Peyer's patch (tissue), 4 donors: ENCODE results near the gene PLXNC1. TPM values are rescaled to one million over a fixed set of nuclear protein-coding genes. Genes with fewer than 3 reads are reported as not detected.

Source experiments
- DNase-seq, 3 donors: peaks; one replicate each; pipeline ENCODE4 v3.0.0-alpha.2; 2017 to 2019
- H3K27ac ChIP-seq, 4 donors: fragments of 200-600 bp; sonication (generic); one replicate each; pipeline ENCODE4 v1.5.1; 2016 to 2019
- H3K27me3 ChIP-seq, 2 donors: fragments of 200-600 bp; sonication (generic); one replicate each; pipeline ENCODE4 v1.5.1; 2019
- H3K36me3 ChIP-seq, 3 donors: fragments of 200-600 bp; sonication (generic); one replicate each; pipeline ENCODE4 v1.5.1; 2016 to 2019
- H3K4me1 ChIP-seq, 4 donors: fragments of 200-600 bp; sonication (generic); one replicate each; pipeline ENCODE4 v1.5.1; 2016 to 2019
- H3K4me3 ChIP-seq, 4 donors: fragments of 200-600 bp; sonication (generic); 1 replicate in 3 of 4; 2 replicates in 1 of 4; pipeline ENCODE4 v1.5.1; 2016 to 2019; ENCODE audit warnings: mild to moderate bottlenecking in 1 of 4
- H3K9me3 ChIP-seq, 4 donors: fragments of 200-600 bp; sonication (generic); one replicate each; pipeline ENCODE4 v1.5.1; 2016 to 2019; ENCODE audit warnings: mild to moderate bottlenecking in 1 of 4
- POLR2A ChIP-seq, 2 donors: fragments of 450-650 bp; IDR thresholded peaks; one replicate each; pipeline ENCODE4 v1.5.1; 2017; ENCODE audit warnings: antibody characterized with exemption in 2 of 2, mild to moderate bottlenecking in 2 of 2, moderate library complexity in 2 of 2
- total RNA-seq, 4 donors: library from RNA; depleted of rRNA; stranded (reverse); fragments of >200 nt; gene quantifications; one replicate each; pipeline ENCODE4 v1.1.0, GENCODE V29; 2016
- TF ChIP-seq, protein P1 (sequence below), 6 experiments: fragments of 450-650 bp in 4 of 6; fragments of 200-600 bp in 2 of 6; sonication (generic) in 1 of 6; IDR thresholded peaks; one replicate each; pipeline ENCODE4 v1.5.1; 2017 to 2019; ENCODE audit warnings: antibody characterized with exemption in 6 of 6, mild to moderate bottlenecking in 3 of 6, moderate library complexity in 1 of 6

Gene PLXNC1
- total RNA-seq, 4 donors from 2014 or later, result 0.88 to 21.5 (median 5.1) TPM

DNA sequence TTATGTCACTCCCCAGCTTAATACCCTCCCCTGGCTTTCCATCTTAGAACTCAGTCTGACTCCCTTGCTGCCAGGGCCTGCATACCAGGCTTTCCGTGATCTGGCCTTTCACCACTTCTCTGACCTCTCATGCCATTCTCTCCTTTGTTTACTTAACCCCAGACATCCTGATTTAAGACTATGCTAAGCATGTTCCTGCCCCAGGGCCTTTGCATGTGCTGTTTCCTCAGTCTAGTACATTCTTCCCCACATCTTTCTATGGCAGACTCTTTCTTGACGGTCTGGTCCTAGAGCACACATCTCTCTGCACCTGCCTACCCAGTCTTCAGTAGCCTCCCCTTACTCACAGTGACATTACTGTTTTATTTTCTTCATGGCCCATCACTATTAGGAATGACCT lies 42.2 kb downstream of the PLXNC1 start:
- Histone ChIP-seq H3K27ac (no peak overlapping the region), H3K36me3 (no peaks in the 10 kb centered on the region), H3K27me3 (no peaks in the 10 kb centered on the region), H3K4me1 (no peaks in the 10 kb centered on the region), H3K4me3 (no peak overlapping the region), H3K9me3 (no peaks in the 10 kb centered on the region)
- TF ChIP-seq, protein P1, sequence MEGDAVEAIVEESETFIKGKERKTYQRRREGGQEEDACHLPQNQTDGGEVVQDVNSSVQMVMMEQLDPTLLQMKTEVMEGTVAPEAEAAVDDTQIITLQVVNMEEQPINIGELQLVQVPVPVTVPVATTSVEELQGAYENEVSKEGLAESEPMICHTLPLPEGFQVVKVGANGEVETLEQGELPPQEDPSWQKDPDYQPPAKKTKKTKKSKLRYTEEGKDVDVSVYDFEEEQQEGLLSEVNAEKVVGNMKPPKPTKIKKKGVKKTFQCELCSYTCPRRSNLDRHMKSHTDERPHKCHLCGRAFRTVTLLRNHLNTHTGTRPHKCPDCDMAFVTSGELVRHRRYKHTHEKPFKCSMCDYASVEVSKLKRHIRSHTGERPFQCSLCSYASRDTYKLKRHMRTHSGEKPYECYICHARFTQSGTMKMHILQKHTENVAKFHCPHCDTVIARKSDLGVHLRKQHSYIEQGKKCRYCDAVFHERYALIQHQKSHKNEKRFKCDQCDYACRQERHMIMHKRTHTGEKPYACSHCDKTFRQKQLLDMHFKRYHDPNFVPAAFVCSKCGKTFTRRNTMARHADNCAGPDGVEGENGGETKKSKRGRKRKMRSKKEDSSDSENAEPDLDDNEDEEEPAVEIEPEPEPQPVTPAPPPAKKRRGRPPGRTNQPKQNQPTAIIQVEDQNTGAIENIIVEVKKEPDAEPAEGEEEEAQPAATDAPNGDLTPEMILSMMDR (IDR thresholded peaks at IDR 0.05), result no peak
- no peak for TF ChIP-seq POLR2A (IDR thresholded peaks at IDR 0.05)
- no peak for DNase-seq

DNA sequence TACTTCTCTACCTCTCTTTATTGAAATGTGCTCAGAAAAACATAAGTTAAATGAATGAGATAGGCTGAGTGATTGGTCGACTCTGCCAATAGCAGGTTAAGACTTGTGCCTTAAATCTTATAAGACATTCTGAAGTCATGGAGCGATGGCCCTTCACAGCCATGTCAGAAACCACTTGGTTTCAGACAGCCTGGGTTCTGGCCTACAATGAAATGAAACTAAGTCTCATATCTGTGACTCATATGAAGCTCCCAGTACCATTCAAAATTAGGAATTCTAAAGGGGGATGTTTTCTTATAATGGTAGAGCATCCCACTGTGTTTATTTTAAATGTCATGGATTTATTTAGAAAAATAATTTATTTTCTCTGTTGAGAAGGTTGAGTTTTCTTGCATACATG lies 42.6 kb downstream of the PLXNC1 start:
- no peaks in the 10 kb centered on the region for H3K27me3 ChIP-seq
- no peak for DNase-seq
- no peaks in the 10 kb centered on the region for H3K36me3 ChIP-seq
- H3K4me3 ChIP-seq, result no peak overlapping the region
- no peak overlapping the region for H3K27ac ChIP-seq
- H3K4me1 ChIP-seq, result no peaks in the 10 kb centered on the region
- no peak for TF ChIP-seq POLR2A (IDR thresholded peaks at IDR 0.05)
- TF ChIP-seq, protein P1 (IDR thresholded peaks at IDR 0.05), result no peak
- no peaks in the 10 kb centered on the region for H3K9me3 ChIP-seq

DNA sequence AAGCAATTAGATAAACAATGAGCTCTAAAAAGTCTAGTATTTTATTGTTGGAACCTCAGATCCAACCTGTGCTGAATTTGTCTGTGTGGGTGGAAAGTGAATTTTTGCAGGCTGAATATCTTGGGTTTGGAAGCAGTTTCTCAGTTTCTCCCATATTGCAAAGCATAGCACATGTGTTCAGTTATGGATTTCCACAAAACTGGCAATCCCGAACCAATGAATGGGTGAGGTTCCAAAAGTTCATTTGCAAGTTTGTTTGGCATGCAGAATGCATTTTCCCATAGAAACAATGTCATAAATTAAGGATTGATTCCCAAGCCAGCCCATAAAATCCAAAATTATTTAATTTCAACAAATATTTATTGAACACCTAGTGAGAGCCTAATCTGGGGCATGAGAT lies 43.4 kb downstream of the PLXNC1 start:
- Histone ChIP-seq H3K27ac (no peak overlapping the region), H3K4me3 (no peak overlapping the region), H3K36me3 (no peaks in the 10 kb centered on the region), H3K9me3 (no peaks in the 10 kb centered on the region), H3K27me3 (no peaks in the 10 kb centered on the region), H3K4me1 (no peaks in the 10 kb centered on the region)
- DNase-seq, result no peak
- TF ChIP-seq, protein P1 (IDR thresholded peaks at IDR 0.05), result no peak
- no peak for TF ChIP-seq POLR2A (IDR thresholded peaks at IDR 0.05)

DNA sequence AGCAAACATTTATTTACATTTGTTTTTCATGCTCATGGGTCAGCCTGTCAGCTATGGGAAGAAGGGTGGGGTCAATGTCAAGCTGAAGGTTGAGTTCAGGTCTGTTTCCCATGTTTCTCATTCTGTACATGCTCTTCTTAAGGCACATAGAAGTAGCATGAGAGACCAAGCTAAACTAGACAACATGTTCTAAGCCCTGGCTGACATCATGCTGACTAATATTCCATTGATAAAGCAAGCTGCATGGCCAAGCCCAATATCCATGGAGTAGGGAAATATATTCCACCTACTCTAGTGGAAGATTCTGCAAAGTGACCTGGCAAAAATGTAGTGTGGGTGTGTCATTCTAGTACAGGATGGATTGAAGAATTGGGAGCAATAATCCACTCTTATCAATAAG lies 44.1 kb downstream of the PLXNC1 start:
- Histone ChIP-seq H3K27ac (no peak overlapping the region), H3K36me3 (no peaks in the 10 kb centered on the region), H3K27me3 (no peaks in the 10 kb centered on the region), H3K9me3 (no peaks in the 10 kb centered on the region), H3K4me1 (no peaks in the 10 kb centered on the region), H3K4me3 (no peak overlapping the region)
- DNase-seq, result no peak
- TF ChIP-seq POLR2A (IDR thresholded peaks at IDR 0.05), result no peak
- TF ChIP-seq, protein P1 (IDR thresholded peaks at IDR 0.05), result no peak

DNA sequence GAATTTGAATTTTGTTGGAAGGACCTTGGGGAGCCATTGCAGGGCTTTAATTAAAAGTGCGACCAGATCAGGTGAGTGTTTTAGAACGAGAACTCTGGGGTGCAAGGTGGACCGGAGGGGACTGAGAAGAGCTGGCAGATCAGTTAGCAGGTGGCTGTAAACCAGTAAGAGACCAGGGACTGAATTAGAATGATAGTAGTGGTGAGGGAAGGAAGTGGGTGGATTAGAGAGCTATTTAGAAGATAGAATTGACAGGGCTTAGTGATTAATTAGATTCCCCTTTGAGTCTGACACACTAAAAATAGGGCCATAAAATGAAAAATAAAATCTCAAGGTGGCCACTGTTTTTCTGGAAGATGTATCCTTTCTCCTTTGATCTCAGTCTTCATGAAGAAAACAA lies 44.8 kb downstream of the PLXNC1 start:
- Histone ChIP-seq H3K36me3 (no peaks in the 10 kb centered on the region), H3K27me3 (no peaks in the 10 kb centered on the region), H3K9me3 (no peaks in the 10 kb centered on the region), H3K4me1 (no peaks in the 10 kb centered on the region), H3K4me3 (no peak overlapping the region), H3K27ac (no peak overlapping the region)
- no peak for DNase-seq
- no peak for TF ChIP-seq POLR2A (IDR thresholded peaks at IDR 0.05)
- TF ChIP-seq, protein P1 (IDR thresholded peaks at IDR 0.05), result no peak

DNA sequence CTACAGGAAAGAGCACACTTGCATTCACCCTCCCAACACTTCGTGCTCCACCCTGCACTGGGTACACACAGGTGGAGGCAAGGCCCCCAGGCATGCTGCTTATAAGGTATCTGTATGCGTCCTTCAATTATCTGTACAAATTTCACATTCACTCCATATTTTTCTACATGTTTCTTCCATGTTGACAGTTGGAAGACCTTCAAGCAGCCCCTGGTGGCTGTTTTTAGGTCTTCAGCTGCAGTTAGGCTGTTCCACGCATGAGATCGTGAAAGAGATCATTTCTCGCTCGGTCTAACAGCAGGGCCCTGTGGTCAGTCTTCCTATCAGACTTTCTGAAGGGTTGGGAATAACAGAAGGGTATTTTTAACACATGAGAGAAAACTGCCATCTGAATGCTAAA lies 47.1 kb downstream of the PLXNC1 start:
- Histone ChIP-seq H3K9me3 (no peaks in the 10 kb centered on the region), H3K27me3 (no peaks in the 10 kb centered on the region), H3K4me3 (no peak overlapping the region), H3K27ac (no peak overlapping the region), H3K36me3 (no peaks in the 10 kb centered on the region), H3K4me1 (no peaks in the 10 kb centered on the region)
- TF ChIP-seq, protein P1 (IDR thresholded peaks at IDR 0.05), result no peak
- no peak for TF ChIP-seq POLR2A (IDR thresholded peaks at IDR 0.05)
- no peak for DNase-seq
